GM19023 (cell line): ENCODE results near the gene RAP2B.
A peak's percentile ranks its signal among the peaks of the same experiment; 100 is the strongest.

Experiments
- ATAC-seq: cut with Tn5 transposase; IDR thresholded peaks from one replicate; pipeline ENCODE4 v1.9.1; 2021; ENCODE audit warnings: mild to moderate bottlenecking, moderate library complexity; ENCODE audit not compliant: unreplicated experiment

The RAP2B gene

GRCh38 chr3:153159771-153160397, 2.1 kb upstream of the RAP2B start:
- no peak for ATAC-seq

GRCh38 chr3:153160451-153161137, 1.4 kb upstream of the RAP2B start:
- ATAC-seq = peak; percentile 24

GRCh38 chr3:153161138-153161713, 800 bp upstream of the RAP2B start:
- ATAC-seq = peak; percentile 77

- peak; percentile 6 for ATAC-seq
Measured at GRCh38 chr3:153162513-153163392, 727 bp downstream of the RAP2B start.

- ATAC-seq = no peak
Measured at GRCh38 chr3:153163393-153163724, 1.3 kb downstream of the RAP2B start.

GRCh38 chr3:153163756-153164550, 1.9 kb downstream of the RAP2B start:
- no peak for ATAC-seq

GRCh38 chr3:153165261-153165681, 3.2 kb downstream of the RAP2B start:
- no peak for ATAC-seq

- ATAC-seq = no peak
Measured at GRCh38 chr3:153166206-153166605, 4.2 kb downstream of the RAP2B start.

- no peak for ATAC-seq
Measured at GRCh38 chr3:153166796-153167195, 4.8 kb downstream of the RAP2B start.

- no peak for ATAC-seq
Measured at GRCh38 chr3:153169793-153170383, 7.9 kb downstream of the RAP2B start.

- no peak for ATAC-seq
Measured at GRCh38 chr3:153171256-153171655, 9.2 kb downstream of the RAP2B start.

GRCh38 chr3:153171918-153172317, 9.9 kb downstream of the RAP2B start:
- no peak for ATAC-seq

- no peak for ATAC-seq
Measured at GRCh38 chr3:153172796-153173757, 11.1 kb downstream of the RAP2B start.

GRCh38 chr3:153173758-153174516, 11.9 kb downstream of the RAP2B start:
- ATAC-seq = no peak

GRCh38 chr3:153176197-153176596, 14.2 kb downstream of the RAP2B start:
- ATAC-seq = no peak

- no peak for ATAC-seq
Measured at GRCh38 chr3:153180860-153181372, 18.9 kb downstream of the RAP2B start.

- ATAC-seq = no peak
Measured at GRCh38 chr3:153182501-153183293, 20.7 kb downstream of the RAP2B start.
